ENCODE measurements around the gene SPRED3. TPM values are rescaled to one million over a fixed set of nuclear protein-coding genes. Genes with fewer than 3 reads are reported as not detected.
A peak's percentile ranks its signal among the peaks of the same experiment; 100 is the strongest.

Gene SPRED3
- total RNA-seq, 2 donors from 2014 or later = 2.5 to 4.6 TPM

- H3K27ac Mint-ChIP-seq = no peak overlapping the region
- H3K4me1 Mint-ChIP-seq (ENCODE audit: low read depth in 2 of 2) = peaks cover 0 to 4% of the 10 kb centered on the region in 2 donors
- H3K36me3 Mint-ChIP-seq = no peaks in the 10 kb centered on the region
- peak in 1 of 2 donors; percentile 18 for ATAC-seq
- H3K4me3 Mint-ChIP-seq = no peak overlapping the region
- no peak for DNase-seq (ENCODE audit: low spot score)
- H3K9me3 Mint-ChIP-seq = no peaks in the 10 kb centered on the region
- peaks cover 5 to 7% of the 10 kb centered on the region in 2 donors for H3K27me3 Mint-ChIP-seq
Measured at GRCh38 chr19:38442736-38443135, 54.2 kb downstream of the SPRED3 start.

GRCh38 chr19:38443458-38443999 is 55.0 kb downstream of the SPRED3 start:
- peak in 1 of 2 donors; percentile 11 for ATAC-seq
- DNase-seq (ENCODE audit: low spot score) = no peak
- H3K27me3 Mint-ChIP-seq = peaks cover 3 to 5% of the 10 kb centered on the region in 2 donors

GRCh38 chr19:38444026-38444425 is 55.5 kb downstream of the SPRED3 start:
- Mint-ChIP-seq H3K27me3 (peaks cover 3 to 10% of the 10 kb centered on the region in 2 donors), H3K4me3 (no peak overlapping the region), H3K4me1 (ENCODE audit: low read depth in 2 of 2) (peaks cover 0 to 4% of the 10 kb centered on the region in 2 donors), H3K27ac (no peak overlapping the region), H3K9me3 (no peaks in the 10 kb centered on the region), H3K36me3 (no peaks in the 10 kb centered on the region)
- DNase-seq (ENCODE audit: low spot score) = no peak
- ATAC-seq = no peak

More at GRCh38 chr19:38443458-38443999, 55.0 kb downstream of the SPRED3 start:
- Mint-ChIP-seq H3K36me3 (no peaks in the 10 kb centered on the region), H3K27ac (no peak overlapping the region), H3K4me3 (no peak overlapping the region), H3K9me3 (no peaks in the 10 kb centered on the region), H3K4me1 (ENCODE audit: low read depth in 2 of 2) (peaks cover 0 to 4% of the 10 kb centered on the region in 2 donors)

- H3K27ac Mint-ChIP-seq = no peak overlapping the region
- H3K4me3 Mint-ChIP-seq = no peak overlapping the region
- H3K27me3 Mint-ChIP-seq = peaks cover 8 to 18% of the 10 kb centered on the region in 2 donors
- ATAC-seq (no peak), DNase-seq (ENCODE audit: low spot score) (no peak)
- H3K36me3 Mint-ChIP-seq = no peaks in the 10 kb centered on the region
- H3K9me3 Mint-ChIP-seq = no peaks in the 10 kb centered on the region
- H3K4me1 Mint-ChIP-seq (ENCODE audit: low read depth in 2 of 2) = peaks cover 0 to 4% of the 10 kb centered on the region in 2 donors
Measured at GRCh38 chr19:38445362-38445761, 56.9 kb downstream of the SPRED3 start.

GRCh38 chr19:38448225-38448624 is 59.7 kb downstream of the SPRED3 start:
- DNase-seq (ENCODE audit: low spot score) (no peak), ATAC-seq (peak in 1 of 2 donors; percentile 13)
- Mint-ChIP-seq H3K27me3 (peaks cover 8 to 13% of the 10 kb centered on the region in 2 donors), H3K4me1 (ENCODE audit: low read depth in 2 of 2) (peaks cover under 1 to 4% of the 10 kb centered on the region in 2 donors), H3K27ac (no peak overlapping the region), H3K36me3 (no peaks in the 10 kb centered on the region), H3K9me3 (no peaks in the 10 kb centered on the region), H3K4me3 (no peak overlapping the region)

Other genes starting within 250 kb of the SPRED3 start
- under 1 TPM in 1 of 2 donors, not detected in 1; 0.12 TPM for gene DPF1, start 164.5 kb upstream of the SPRED3 start, total RNA-seq
- gene PPP1R14A, start 132.3 kb upstream of the SPRED3 start, total RNA-seq = not detected
- 1 to 10 TPM; 6.9 to 9.1 TPM for gene SPINT2, start 124.1 kb upstream of the SPRED3 start, total RNA-seq
- gene C19orf33, start 84.4 kb upstream of the SPRED3 start, total RNA-seq = not detected
- gene YIF1B, start 72.8 kb upstream of the SPRED3 start, total RNA-seq = 10 to 100 TPM; 56.0 to 59.2 TPM
- gene KCNK6, start 68.9 kb upstream of the SPRED3 start, total RNA-seq = 1 to 10 TPM; 3.7 to 7.7 TPM
- gene CATSPERG, start 52.9 kb upstream of the SPRED3 start, total RNA-seq = 1 to 10 TPM; 6.1 to 9.4 TPM
- 100 to 1,000 TPM; 133 to 252 TPM for gene PSMD8, start 14.1 kb upstream of the SPRED3 start, total RNA-seq
- under 1 TPM in 1 of 2 donors, not detected in 1; 0.24 TPM for gene GGN, start 663 bp upstream of the SPRED3 start, total RNA-seq
- gene FAM98C, start 14.4 kb downstream of the SPRED3 start, total RNA-seq = 10 to 100 TPM; 21.8 to 25.8 TPM
- gene RASGRP4, start 37.5 kb downstream of the SPRED3 start, total RNA-seq = 1 to 10 TPM in 1 of 2 donors, not detected in 1; 1.9 TPM
- gene RYR1, start 45.0 kb downstream of the SPRED3 start, total RNA-seq = under 1 TPM; 0.22 to 0.33 TPM
- gene MAP4K1, start 229.3 kb downstream of the SPRED3 start, total RNA-seq = 100 to 1,000 TPM in 1 of 2 donors, 10 to 100 TPM in 1; 81.4 to 318 TPM
- gene EIF3K, start 230.5 kb downstream of the SPRED3 start, total RNA-seq = 100 to 1,000 TPM; 216 to 286 TPM

Data from natural killer cell treated with Interleukin-12 subunit alpha and Interleukin-12 subunit beta and Interleukin-15 and Interleukin-18, amount 100 ng/mL, for 72 hours (primary cell).